ENCODE data around the gene CCR8.

CCR8 gene, protein sequence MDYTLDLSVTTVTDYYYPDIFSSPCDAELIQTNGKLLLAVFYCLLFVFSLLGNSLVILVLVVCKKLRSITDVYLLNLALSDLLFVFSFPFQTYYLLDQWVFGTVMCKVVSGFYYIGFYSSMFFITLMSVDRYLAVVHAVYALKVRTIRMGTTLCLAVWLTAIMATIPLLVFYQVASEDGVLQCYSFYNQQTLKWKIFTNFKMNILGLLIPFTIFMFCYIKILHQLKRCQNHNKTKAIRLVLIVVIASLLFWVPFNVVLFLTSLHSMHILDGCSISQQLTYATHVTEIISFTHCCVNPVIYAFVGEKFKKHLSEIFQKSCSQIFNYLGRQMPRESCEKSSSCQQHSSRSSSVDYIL

DNA sequence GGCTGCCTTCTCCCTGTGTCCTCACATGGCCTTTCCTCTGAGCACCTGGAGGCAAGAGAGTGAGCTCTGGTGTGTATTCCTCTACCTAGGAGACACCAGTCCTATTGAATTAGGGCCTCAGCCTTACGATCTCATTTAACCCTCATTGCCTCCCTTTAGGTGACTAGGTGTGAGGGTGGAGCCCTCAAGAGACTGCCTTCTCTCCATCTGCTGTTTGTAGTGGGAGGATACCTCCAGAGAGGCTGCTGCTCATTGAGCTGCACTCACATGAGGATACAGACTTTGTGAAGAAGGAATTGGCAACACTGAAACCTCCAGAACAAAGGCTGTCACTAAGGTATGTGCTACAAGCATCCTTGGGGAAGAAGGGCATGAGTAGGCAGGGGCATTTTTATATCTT is at the start of gene CCR8:
Gene CCR8, plus strand, starts transcription at position 217 of the 400 bp plus-strand sequence. CDS start 2,623 bp downstream, outside the sequence.
- DNase-seq (ENCODE audit: low read depth), result no peak

DNA sequence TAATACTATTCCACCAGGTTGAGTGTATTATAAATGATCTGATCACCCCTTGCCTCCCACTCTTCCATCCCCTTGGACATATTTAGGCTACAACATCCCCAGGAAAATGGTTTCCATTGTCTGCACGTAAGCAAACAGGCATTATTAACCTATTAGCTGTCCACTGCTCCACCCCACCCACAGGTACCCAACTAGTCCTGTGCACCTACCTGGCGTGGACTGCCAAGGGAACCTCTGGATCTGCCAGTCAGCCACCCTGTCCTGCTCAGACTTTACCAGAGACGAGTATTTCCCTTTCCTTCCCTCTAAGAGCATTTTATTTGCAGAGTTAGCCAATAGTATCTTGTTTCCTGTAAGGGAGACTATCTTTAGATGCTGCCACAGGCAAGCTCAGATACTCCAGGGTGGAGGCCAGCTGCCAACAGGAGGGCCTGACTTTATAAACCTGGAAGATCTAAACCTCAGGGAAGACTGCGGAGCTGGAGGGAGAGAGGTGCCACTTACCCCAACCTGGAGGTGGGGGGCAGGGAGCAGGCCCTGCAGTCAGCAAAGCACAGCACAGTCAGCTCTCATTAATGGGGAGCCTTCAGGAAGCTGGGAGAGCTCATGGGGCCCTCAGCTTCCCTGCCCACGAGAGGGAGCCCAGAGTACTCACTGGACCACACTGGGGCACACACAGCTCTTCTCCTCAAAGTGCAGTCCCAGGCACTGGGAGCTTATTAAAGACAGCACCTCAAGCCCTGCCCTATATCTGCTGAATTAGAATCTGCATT is 49.6 kb upstream of the CCR8 start, which contains the start of gene CX3CR1:
Gene CX3CR1, minus strand, starts transcription at position 292 of the 773 bp plus-strand sequence. CDS start 13,527 bp downstream, outside the sequence.
- no peak for DNase-seq (ENCODE audit: low read depth)

DNA sequence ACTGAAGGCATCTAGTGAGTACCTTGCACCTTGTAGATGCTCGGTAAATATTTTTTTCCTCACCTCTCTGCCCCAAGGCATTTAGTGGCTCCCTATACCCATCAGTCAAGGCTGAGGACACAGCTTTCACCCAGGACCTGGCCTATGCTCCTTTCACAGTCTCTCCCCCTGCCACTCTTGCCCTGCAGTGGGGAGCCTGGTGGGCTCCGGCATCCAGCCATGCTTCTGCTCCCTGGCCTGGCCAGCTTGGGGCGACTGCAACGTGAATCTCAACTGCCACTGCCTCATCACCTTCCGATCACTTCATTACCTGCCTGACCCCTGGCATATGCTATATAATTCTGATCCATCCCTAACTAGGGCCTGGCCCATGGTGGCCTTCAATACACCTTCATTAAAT is 48.9 kb upstream of the CCR8 start:
- no peak for DNase-seq (ENCODE audit: low read depth)

DNA sequence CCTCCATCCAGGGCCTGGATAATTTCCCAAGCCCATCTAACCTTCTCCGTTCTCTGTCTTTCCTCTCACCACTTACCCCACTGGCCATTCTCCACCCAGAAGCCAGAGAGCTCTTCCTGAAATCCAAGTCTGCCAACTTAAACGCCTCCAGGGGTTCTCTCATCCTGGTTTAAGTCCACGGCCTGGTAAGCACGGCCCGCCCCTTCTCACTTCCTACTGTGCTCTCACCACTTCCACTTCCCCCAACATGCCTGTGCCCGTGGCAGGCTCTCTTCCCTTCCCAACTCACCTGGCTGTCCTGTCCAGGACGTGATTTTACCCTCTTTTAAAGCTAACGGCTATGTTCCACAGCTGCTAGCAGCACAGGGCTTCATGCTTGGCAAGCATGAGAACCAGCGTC is 48.0 kb upstream of the CCR8 start:
- no peak for DNase-seq (ENCODE audit: low read depth)

DNA sequence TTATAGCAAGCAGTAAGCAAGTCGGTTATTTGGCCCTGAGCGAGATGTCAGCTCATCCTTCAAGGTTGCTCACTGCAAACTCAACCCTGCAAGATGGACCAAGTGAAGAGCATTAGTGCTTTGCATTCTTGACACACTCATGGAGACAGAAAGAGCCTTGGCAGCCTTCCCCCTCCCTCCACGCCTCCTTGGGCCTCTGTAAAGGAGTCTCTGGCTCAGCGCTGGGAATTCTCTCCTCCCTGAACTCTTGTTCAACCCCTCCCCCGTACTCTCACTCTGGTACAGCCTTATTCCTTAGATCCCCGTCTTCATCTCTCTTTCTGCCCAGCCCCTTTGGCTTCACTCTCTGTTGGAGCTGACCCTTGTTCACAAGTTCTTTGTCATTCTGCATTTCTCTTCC is 47.5 kb upstream of the CCR8 start:
- no peak for DNase-seq (ENCODE audit: low read depth)

DNA sequence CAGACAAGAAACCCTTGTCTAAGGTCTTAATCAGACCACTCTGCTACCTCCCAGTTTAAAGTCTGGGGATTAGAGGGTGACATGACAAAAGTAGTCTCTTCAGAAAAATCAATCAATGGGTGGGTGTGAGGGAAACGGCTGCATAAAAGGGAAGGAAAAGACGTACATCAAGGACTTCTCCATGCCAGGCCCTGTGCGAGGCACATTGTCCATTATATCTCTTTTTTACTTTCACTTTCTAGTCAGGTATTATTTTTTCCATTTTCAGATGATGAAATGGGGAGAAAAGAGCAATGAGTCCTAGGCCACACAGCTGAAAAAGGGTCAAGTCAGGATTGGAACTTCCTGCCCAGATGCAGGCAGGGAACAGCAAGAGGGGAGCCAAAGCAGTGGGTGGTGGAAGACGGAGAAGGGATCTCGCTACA is 45.0 kb upstream of the CCR8 start:
- DNase-seq (ENCODE audit: low read depth), result no peak

DNA sequence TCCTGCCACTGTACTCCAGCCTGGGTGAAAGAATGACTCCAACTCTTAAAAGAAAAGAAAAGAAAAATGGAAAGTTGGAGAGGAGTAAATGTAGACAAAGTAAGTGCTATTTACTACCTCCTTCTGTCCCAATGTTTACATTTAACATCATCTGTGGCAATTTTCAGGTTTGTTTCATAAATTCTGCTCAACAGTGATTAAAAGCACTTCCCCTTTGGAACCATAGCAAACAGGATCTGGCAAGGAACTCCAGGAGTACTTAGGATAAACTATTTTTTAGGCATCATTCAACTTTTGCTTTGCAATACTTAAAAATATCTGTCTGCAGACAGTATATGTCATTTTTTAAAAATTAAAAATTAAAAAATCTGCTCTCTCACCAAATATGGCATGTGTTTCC is 44.2 kb upstream of the CCR8 start:
- DNase-seq (ENCODE audit: low read depth), result no peak

DNA sequence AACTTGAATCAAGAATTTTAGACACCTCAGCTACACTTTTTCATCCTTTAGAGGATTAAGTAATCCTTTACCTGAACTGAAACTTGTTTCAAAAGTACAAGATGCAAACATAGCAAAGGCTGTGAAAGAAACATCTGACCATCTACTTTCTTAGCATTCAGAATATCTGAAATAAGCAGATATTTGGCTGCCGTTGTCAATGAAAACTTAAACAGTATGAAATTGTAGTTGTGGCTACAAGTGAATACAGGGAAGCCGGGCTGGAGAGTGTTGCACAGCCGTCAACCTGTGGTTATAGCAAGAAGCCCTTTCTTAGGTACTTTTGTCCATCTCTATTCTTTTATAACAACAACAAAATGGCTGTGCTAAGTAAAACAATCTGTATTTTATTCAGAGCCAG is 42.7 kb upstream of the CCR8 start:
- no peak for DNase-seq (ENCODE audit: low read depth)

DNA sequence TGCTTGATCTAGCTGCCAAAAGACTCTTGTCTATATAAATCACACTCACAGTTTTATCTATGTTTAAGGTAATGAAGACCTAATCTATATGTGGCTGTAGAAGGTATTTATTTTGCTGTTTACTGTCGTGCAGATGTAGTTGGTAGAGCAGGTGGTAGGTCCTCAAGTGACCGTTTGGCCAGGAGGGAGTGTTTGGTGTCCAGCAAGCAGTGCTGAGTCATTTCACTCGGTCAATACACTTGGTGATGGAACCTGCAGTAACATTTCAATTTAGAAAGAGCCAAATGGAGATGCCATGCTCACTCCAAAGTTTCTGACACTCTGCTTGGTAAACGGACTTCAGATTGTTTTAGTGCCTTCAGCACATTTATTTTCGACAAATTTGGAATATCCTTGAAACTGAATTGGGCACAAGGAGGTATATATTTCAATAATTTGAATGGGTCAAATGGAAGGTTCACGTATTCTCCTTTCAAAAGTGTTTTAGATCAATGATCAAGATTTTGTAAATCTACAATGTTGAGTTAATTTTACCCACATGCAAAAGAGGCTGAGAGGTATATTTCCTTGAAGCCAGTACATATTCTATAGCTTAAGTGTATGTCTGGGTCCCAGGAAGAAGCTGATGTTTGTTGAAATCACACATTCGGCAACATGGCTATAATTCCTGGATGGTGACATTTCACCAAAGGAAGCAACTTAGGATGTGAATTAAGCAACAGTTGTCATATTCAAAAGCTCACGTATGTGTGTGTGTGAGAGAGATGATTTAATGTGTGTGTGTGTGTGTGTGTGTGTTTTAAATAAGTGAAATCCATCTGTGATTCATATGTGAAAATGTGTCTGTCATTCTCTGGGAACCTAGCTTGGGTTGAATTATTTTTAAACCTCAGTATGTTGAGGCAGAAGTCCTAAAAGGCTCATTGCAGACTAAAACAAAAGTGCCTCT is 42.0 kb upstream of the CCR8 start:
- peak; percentile 7 for DNase-seq (ENCODE audit: low read depth)

DNA sequence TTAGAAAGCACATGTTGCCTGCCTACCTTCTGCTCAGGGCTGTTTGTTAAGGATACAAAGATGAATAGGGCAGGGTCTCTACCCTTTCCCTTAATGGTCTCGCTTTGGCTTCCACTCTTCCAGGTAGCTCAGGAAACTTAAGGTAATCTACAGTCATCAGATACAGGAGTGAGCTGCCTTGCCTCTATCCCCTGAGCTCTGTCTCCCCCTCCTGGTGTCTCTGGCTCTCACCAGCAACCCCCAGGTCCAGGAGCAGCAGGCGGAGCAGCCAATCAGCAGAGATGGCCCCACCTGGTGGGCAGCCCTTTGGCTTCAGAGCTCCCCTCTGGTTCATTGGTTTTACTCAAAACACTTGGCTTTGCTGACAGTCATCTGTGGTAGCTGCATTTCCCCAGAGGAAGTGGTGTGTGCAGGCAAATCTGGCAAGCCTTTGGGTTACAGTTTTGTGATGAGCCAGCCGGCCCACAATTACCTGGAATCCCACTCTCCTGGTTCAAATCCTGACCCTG is 41.2 kb upstream of the CCR8 start:
- DNase-seq (ENCODE audit: low read depth), result peak; percentile 47

DNA sequence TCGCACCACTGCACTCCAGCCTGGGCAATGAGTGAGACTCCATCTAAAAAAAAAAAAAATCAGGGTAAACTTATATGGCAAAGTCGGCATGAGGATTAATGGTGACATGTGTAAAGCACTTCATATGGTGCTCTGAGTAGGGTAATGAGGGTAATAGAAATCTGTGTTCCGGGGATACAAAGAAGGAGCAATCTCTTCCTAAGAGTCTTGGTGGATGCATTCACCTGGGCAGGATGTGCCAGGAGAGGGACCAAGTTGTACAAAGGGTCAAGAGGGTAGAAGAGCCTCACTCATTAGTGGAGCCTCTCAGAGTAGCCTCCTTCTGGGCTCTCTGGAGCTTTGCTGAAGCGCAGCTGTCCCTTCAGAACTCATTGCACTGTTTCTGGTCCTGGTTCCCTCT is 40.4 kb upstream of the CCR8 start:
- no peak for DNase-seq (ENCODE audit: low read depth)

DNA sequence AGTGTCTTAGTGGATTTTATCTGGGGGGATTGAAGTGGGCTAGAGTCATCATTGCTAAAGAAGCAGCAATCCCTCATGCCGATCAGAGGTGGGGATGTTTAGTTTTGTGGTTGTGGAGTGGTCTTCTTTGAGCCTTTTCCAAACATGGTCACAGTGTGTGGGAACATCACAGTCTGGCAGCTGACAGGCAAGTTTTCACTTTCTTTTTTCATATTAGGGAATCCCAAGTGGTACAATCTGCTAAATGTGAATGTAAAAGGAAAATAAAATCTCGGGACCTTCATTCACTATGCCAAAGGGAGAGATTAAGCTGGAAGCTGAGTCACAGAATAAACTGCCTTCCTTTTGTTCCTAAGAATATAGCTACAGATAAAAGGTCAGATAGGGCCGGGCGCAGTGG is 39.3 kb upstream of the CCR8 start:
- no peak for DNase-seq (ENCODE audit: low read depth)

DNA sequence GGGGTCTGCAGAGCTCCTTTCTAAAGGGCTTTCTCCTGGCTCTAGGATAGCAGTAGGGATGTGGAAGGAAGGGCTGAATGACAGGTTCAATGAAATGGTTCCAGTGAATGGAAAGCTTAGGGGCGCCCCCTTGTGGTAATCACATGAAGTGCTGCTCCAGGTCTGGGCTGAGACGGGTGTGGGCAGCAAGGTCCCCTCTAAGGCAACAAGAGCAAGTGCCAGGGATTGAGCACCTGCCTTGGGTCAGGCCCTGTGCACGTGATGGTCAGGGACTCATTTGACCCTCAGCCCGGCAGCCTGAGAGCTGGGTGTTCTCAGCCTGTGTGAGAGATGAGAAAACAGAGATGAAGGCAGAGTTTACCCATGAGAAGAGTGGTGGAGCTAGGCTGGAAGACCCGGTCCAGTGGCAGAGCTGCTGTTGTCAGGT is 37.6 kb upstream of the CCR8 start:
- DNase-seq (ENCODE audit: low read depth), result peak; percentile 12

DNA sequence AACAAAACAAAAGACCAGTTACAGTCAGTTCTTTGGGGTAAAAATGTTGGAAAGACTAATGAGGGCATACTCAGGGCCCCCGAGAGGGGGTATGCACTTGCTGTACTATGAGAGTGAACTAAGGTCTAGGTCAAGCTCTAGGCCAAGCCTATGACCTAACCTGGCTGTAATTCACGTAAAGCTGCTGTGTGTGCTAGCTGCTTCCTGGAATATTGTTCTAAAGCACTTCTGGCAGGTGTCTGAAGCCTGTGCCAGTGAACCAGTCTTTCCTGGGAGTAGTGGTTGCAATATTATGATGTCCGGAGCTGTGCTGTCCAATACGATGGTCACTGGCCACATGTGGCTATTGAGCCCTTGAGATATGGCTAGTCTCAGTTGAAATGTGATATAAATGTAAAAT is 36.5 kb upstream of the CCR8 start:
- DNase-seq (ENCODE audit: low read depth), result no peak

DNA sequence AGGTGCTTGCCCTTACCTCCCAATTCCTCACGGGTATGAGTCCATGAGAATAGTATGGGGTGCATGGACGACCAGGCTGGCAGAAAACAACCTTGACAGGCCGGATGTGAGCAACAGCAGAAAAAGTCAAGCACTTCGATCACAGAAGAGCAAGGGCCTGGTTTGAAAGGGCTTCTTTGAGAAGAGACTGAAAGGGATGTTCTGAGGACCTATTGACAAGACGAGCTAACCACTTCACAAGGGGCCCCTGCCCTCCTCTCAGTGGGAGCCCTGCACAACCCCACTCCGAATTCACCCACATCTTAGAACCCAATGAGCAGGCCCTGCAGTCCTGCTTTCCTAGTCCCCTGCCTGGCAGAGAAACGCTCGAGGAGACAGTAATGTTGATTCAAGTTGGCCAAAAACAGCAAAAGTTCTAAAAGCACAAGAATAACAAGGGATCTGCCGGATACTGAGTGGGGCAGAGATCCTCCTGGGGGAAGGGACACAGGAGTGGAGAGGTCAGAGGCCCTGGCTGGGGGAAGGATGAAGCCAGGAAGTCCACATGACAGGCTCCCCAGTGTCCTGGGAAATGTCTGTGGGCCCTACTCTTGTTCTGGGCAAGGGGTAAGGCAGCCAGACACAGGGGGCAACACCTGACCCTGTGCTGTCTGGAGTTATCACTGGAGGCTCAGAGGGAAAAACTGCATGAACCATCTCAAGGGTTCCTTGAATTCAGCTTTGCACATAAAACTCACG is 34.9 kb upstream of the CCR8 start:
- DNase-seq (ENCODE audit: low read depth), result no peak

DNA sequence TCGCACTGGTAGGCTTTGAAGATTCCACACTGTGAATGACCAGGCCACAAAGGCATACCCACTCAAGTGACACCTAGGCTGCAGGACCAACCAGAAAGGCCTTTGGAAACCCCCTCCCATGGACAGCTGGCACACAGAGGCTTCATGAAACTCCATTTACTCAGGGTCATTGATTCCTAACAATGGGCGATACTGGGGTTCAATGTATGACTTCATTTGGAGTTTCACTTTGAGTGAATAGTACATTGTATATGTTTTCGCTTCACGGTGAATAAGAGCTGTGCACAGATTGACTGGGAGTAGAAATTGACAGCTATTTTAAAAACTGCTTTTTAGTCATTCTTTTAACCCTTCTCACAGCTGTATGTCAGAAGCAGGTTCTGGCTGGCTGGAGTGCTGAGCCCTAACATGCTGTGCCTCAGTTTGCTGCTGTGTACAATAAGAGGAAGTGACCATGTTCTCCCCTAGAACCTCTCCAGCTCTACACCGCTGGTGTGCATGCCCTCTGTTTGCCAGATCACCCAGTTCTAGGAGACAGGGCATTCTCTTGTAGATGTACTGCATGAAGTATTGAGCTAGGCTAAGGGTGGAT is 34.2 kb upstream of the CCR8 start:
- DNase-seq (ENCODE audit: low read depth), result no peak

DNA sequence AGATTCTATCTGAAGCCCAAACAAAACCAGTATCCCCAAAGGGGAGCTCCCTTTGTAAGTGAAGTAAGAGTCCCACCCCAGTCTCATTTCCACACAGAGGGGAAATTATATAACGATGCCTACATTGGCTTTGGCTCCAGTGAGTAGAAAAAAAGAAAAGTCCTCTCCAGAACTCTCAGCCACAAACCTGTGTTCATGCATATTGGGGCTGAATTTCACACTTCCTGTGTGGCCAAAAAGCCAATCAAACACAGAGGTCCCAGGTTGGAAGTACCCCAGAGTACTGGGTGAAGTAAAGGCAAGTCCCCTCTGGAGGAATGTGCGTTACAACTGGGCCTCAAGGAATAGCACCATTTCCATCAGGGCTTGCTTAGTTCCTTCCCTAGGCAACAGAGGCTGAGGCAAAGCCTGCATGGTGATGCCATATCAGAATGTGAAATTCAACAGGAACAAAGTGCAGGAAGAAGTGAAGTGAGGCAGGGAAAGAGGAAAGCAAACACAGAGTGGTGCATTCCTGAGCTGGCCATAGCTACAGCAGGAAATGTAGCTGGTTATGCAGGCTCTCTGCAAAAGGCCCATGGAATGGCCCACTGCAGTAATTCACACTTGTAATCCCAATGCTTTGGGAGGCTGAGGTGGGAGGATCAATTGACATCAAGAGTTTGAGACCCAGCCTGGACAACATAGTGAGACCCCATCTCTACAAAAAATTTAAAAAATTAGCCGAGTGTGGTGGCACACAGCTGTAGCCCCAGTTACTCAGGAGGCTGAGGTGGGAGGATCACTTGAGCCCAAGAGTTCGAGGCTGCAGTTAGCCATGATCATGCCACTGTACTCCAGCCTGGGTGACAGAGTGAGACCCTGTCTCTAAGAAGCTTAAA is 33.1 kb upstream of the CCR8 start:
- no peak for DNase-seq (ENCODE audit: low read depth)

DNA sequence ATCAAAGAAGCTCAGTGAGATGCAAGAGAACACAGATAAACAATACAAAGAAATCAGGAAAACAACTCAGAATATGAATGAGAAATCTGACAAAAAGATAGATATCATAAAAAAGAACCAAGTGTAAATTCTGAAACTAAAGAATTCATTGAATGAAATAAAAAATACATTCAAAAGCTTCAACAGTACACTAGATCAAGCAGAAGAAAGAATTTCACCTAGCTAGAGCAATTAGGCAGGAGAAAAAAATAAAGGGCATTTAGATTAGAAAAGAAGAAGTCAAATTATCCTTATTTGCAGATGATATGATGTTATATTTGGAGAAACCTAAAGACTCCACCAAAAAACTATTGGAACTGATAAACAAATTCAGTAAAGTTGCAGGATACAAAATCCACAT is 30.2 kb upstream of the CCR8 start:
- DNase-seq (ENCODE audit: low read depth), result no peak

DNA sequence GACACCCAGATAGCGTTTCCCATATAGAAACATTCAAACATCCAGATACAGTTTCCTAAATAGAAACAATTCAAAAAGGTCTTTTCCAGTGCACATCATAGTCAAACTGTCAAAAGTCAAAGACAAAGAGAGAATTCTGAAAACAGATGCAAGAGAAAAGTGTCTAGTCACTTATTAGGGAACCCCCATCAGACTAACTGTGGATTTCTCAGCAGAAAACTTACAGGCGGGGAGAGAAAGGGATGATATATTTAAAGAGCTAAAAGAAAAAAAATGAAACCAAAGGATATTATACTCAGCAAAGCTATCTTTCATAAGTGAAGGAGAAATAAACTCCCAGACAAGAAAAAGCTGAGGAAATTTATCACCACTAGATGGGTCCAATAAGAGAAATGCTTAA is 27.3 kb upstream of the CCR8 start:
- DNase-seq (ENCODE audit: low read depth), result no peak

DNA sequence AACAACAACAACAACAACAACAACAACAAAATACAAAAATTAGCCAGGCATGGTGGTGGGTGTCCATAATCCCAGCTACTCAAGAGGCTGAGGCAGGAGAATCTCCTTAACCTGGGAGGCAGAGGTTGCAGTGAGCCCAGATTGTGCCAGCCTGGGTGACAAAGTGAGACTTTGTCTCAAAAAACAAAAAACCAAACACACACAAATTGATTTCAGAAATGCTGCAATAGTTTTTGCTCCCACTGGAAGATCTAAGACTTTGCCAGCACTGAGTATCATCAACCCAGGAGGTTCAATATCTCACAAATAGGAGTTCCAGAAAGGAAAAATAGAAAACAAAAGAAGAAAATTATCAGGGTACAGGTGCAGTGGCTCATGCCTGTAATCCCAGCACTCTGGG is 16.2 kb upstream of the CCR8 start:
- DNase-seq (ENCODE audit: low read depth), result no peak
